Sigmoid colon (tissue), 7 donors: Measurements from ENCODE around the gene FHL2. TPM values are rescaled to one million over a fixed set of nuclear protein-coding genes. Genes with fewer than 3 reads are reported as not detected.
A peak's percentile ranks its signal among the peaks of the same experiment; 100 is the strongest.

Source experiments
- DNase-seq: peaks from one replicate; pipeline ENCODE4 v3.0.0-alpha.2; 2019
- H3K27ac ChIP-seq, 4 donors: fragments of 200-600 bp; sonication (generic); one replicate each; pipeline ENCODE4 v1.5.1; 2016 to 2019; ENCODE audit warnings: mild to moderate bottlenecking in 1 of 4
- H3K27me3 ChIP-seq, 3 donors: fragments of 200-600 bp; sonication (generic); one replicate each; pipeline ENCODE4 v1.5.1; 2019; ENCODE audit warnings: mild to moderate bottlenecking in 1 of 3
- H3K36me3 ChIP-seq, 4 donors: fragments of 200-600 bp; sonication (generic); one replicate each; pipeline ENCODE4 v1.5.1; 2016 to 2019
- H3K4me1 ChIP-seq, 4 donors: fragments of 200-600 bp; sonication (generic); one replicate each; pipeline ENCODE4 v1.5.1; 2017 to 2019
- H3K4me3 ChIP-seq, 4 donors: fragments of 200-600 bp; sonication (generic); one replicate each; pipeline ENCODE4 v1.5.1; 2017 to 2019; ENCODE audit warnings: mild to moderate bottlenecking in 2 of 4, moderate library complexity in 1 of 4
- H3K9me3 ChIP-seq, 4 donors: fragments of 200-600 bp in 3 of 4; sonication (generic) in 3 of 4; one replicate each; pipeline versions ENCODE4 v1.5.1 to v1.6.1; 2013 to 2019
- EP300 ChIP-seq, 4 donors: sonication (generic); formaldehyde crosslinking; IDR thresholded peaks; one replicate each; pipeline ENCODE4 v1.6.1; 2017; ENCODE audit warnings: antibody characterized with exemption in 4 of 4
- POLR2A ChIP-seq, 2 donors: fragments of 450-650 bp; IDR thresholded peaks; one replicate each; pipeline ENCODE4 v1.6.1; 2016; ENCODE audit warnings: antibody characterized with exemption in 2 of 2, mild to moderate bottlenecking in 2 of 2, moderate library complexity in 2 of 2
- POLR2AphosphoS5 ChIP-seq, 4 donors: sonication (generic); formaldehyde crosslinking; IDR thresholded peaks; one replicate each; pipeline ENCODE4 v1.6.1; 2017; ENCODE audit warnings: antibody characterized with exemption in 4 of 4
- WGBS, 2 donors: extraction: QIAGEN DNeasy Blood & Tissue Kit; methylation state at CpG; one replicate each; pipeline ENCODE4 v1.1.7; 2013; 5-methylcytosine and 5-hydroxymethylcytosine counted together
- intact Hi-C: fragments of 100-400 bp; cut with DNase I; formaldehyde crosslinking; loops from one replicate; pipeline ENCODE4 v1.15.1; 2023
- polyA plus RNA-seq, 3 donors: library from polyadenylated mRNA; stranded (reverse); fragments of 200-250 nt; gene quantifications; one replicate each; pipeline ENCODE4 v1.2.3, GENCODE V29; 2013
- total RNA-seq, 4 donors: library from RNA; depleted of rRNA; stranded (reverse); fragments of >200 nt; gene quantifications; one replicate each; pipeline ENCODE4 v1.1.0, GENCODE V29; 2016
- TF ChIP-seq, protein P1 (sequence below), 4 experiments: fragments of 450-650 bp in 3 of 4; fragments of 200-600 bp in 1 of 4; IDR thresholded peaks; one replicate each; pipeline ENCODE4 v1.5.1; 2016 to 2019; ENCODE audit warnings: antibody characterized with exemption in 4 of 4, mild to moderate bottlenecking in 3 of 4, moderate library complexity in 2 of 4
- donor health status: healthy with polysubstance abuse.
- donor health status: Bipolar disorder and iron deficiency.
- donor health status: healthy.

FHL2 gene
- total and polyA plus RNA-seq, 7 donors: 62.0 to 210 (median 98.8) TPM

DNA sequence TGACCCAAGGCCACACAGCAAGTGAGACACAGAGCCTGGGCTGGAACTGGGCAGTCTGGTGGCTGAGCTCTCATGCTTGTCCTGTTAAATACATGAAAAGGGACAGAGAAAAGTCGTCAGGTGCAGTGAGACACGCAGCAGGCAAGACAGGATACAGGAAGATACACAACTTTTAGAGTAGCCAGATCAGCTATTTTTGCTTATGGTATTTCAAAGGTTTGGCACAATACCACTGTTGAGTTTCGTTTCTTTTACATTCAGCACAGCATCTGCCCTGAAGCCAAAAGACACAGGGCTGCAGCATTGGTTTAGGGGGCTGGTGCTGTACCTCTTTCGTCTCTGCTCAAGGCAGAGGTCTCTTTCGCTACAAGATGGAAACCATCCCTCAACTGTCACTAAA lies 14.0 kb downstream of the FHL2 start:
- TF ChIP-seq, protein P1, sequence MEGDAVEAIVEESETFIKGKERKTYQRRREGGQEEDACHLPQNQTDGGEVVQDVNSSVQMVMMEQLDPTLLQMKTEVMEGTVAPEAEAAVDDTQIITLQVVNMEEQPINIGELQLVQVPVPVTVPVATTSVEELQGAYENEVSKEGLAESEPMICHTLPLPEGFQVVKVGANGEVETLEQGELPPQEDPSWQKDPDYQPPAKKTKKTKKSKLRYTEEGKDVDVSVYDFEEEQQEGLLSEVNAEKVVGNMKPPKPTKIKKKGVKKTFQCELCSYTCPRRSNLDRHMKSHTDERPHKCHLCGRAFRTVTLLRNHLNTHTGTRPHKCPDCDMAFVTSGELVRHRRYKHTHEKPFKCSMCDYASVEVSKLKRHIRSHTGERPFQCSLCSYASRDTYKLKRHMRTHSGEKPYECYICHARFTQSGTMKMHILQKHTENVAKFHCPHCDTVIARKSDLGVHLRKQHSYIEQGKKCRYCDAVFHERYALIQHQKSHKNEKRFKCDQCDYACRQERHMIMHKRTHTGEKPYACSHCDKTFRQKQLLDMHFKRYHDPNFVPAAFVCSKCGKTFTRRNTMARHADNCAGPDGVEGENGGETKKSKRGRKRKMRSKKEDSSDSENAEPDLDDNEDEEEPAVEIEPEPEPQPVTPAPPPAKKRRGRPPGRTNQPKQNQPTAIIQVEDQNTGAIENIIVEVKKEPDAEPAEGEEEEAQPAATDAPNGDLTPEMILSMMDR (IDR thresholded peaks at IDR 0.05): no peak
- TF ChIP-seq EP300 (IDR thresholded peaks at IDR 0.05) (no peak), POLR2A (IDR thresholded peaks at IDR 0.05) (no peak), POLR2AphosphoS5 (IDR thresholded peaks at IDR 0.05) (no peak)
- H3K4me1 ChIP-seq: peaks cover 0 to 27% (median 18%) of the 10 kb centered on the region in 4 donors

DNA sequence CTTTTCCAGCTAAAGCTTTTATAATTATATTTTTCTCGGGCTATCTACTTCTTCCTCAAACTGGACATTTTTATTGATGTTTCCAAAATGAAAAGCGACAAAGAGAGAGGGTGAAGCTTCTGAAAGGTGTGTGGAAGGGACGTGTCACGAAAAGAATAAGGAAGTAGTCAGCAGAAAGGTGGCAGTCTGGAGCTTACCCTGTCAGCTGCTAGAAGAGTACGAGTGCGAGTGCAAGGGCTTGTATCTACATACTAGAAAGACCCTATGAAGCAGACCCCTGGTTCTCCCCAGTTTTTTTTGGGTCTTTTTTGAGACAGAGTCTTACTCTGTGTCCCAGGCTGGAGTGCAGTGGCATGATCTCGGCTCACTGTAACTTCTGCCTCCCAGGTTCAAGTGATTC lies 14.6 kb downstream of the FHL2 start:
- TF ChIP-seq EP300 (IDR thresholded peaks at IDR 0.05) (no peak), POLR2AphosphoS5 (IDR thresholded peaks at IDR 0.05) (no peak)
- TF ChIP-seq, protein P1 (IDR thresholded peaks at IDR 0.05): no peak
- intact Hi-C loops: no loop called here
- peaks cover 0 to 20% (median 11%) of the 10 kb centered on the region in 4 donors for H3K4me1 ChIP-seq
- H3K36me3 ChIP-seq: peaks cover 9 to 65% (median 22%) of the 10 kb centered on the region in 4 donors
- DNase-seq: no peak
- 48 to 66% methylated on average over 7 of the region's 7 CpGs for WGBS, 2 donors
- H3K27me3 ChIP-seq: no peaks in the 10 kb centered on the region
- no peak overlapping the region for H3K4me3 ChIP-seq
- no peaks in the 10 kb centered on the region for H3K9me3 ChIP-seq
- H3K27ac ChIP-seq: no peak overlapping the region

More for the DNA sequence above, 14.0 kb downstream of the FHL2 start:
- 77 to 91% methylated on average over 5 of the region's 5 CpGs for WGBS, 2 donors
- DNase-seq: no peak
- Histone ChIP-seq H3K36me3 (peaks cover 9 to 65% (median 22%) of the 10 kb centered on the region in 4 donors), H3K27ac (no peak overlapping the region), H3K27me3 (no peaks in the 10 kb centered on the region), H3K9me3 (no peaks in the 10 kb centered on the region), H3K4me3 (no peak overlapping the region)
- intact Hi-C loops: no loop called here

DNA sequence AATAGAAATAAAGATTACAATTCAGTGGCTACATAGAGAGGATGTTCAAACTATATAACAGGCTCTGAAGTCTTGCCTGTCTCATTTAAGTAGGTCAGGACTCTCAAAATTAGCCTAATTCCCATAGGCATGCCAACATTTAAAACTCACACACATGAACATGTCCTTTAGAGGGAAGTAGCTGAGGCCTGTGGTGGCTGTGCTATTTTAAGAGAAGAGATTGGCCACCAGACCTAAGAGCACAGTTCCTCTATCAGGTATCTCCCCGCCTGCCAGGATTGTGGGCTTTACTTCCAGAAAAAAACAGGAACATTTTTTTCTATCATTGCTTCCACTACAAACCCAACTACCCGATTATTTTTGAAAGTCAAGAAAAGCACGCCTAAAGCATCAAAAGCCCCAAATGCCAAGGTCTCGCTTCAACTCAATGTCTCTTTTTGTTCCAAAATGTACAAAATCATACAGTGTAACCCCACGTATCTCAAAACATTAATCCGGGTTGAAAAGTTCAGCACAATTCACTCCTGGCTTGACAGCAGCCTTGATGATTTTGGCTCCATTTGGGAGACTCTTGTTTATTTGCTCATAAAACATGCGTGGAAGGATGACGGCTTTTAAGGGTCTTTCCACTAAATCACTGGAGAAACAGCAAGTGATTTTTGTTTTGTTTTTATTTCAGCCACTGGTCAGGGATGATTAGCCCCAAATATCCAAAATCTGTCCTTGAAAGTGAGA lies 15.3 kb downstream of the FHL2 start:
- Histone ChIP-seq H3K4me1 (peaks cover 0 to 14% (median 5%) of the 10 kb centered on the region in 4 donors), H3K36me3 (peaks cover 9 to 65% (median 22%) of the 10 kb centered on the region in 4 donors), H3K27ac (no peak overlapping the region), H3K27me3 (no peaks in the 10 kb centered on the region), H3K9me3 (no peaks in the 10 kb centered on the region), H3K4me3 (no peak overlapping the region)
- intact Hi-C loops: no loop called here
- 57 to 64% methylated on average over 8 of the region's 8 CpGs for WGBS, 2 donors
- no peak for DNase-seq
- no peak for TF ChIP-seq POLR2AphosphoS5 (IDR thresholded peaks at IDR 0.05)
- TF ChIP-seq POLR2A (IDR thresholded peaks at IDR 0.05): no peak
- no peak for TF ChIP-seq EP300 (IDR thresholded peaks at IDR 0.05)
- TF ChIP-seq, protein P1 (IDR thresholded peaks at IDR 0.05): no peak

DNA sequence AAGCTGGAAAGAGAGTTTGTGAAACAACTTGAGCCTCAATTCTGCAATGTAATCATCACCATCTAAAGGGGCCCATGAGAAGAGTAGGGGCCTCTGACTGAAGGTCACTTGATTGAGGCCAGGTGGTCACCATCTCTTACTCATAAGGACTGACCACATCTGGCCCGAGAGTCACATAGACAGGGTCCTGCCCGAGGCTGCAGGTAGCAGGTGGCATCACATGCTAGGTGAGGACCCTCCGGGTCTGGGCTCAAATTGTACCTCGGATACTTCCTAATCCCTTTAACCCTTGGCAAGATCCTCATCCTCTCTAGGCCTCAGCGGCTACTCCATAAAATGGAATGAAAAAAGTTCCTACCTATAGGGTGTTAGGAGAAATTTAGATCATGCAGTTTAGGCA lies 16.7 kb downstream of the FHL2 start:
- intact Hi-C loops: no loop called here
- Histone ChIP-seq H3K9me3 (no peaks in the 10 kb centered on the region), H3K27ac (peak overlapping the region in 1 of 4 donors; percentile 69), H3K4me3 (no peak overlapping the region), H3K36me3 (peaks cover 9 to 69% (median 22%) of the 10 kb centered on the region in 4 donors), H3K27me3 (no peaks in the 10 kb centered on the region), H3K4me1 (peaks cover 0 to 8% (median 3%) of the 10 kb centered on the region in 4 donors)
- DNase-seq: no peak
- 93 to 95% methylated on average over 5 of the region's 5 CpGs for WGBS, 2 donors
- TF ChIP-seq POLR2AphosphoS5 (IDR thresholded peaks at IDR 0.05) (no peak), EP300 (IDR thresholded peaks at IDR 0.05) (no peak), POLR2A (IDR thresholded peaks at IDR 0.05) (no peak)
- TF ChIP-seq, protein P1 (IDR thresholded peaks at IDR 0.05): no peak
